Activated CD8-positive, alpha-beta memory T cell treated with anti-CD3 and anti-CD28 coated beads for 36 hours (primary cell): ENCODE measurements around the gene C9orf40. TPM values are rescaled to one million over a fixed set of nuclear protein-coding genes. Genes with fewer than 3 reads are reported as not detected.

Source experiments
- CTCF ChIA-PET: fragments of 350-600 bp; sonication (Branson Sonifier 250); formaldehyde crosslinking; loops from one replicate; lab custom pipeline; 2021; ENCODE audit warnings: antibody characterized with exemption; lab: Charles Lee
- POLR2A ChIA-PET: fragments of 350-600 bp; sonication (Branson Sonifier 250); formaldehyde crosslinking; loops from one replicate; lab custom pipeline; 2021; ENCODE audit warnings: antibody characterized with exemption; lab: Charles Lee
- total RNA-seq, 2 experiments: library from RNA; stranded (reverse); gene quantifications; one replicate each; pipeline ENCODE4 v1.2.3, GENCODE V29; 2021

C9orf40 gene
- total RNA-seq, 2 experiments from 2014 or later: 19.8 to 20.7 TPM

- ChIA-PET CTCF (interaction anchor here (1.1 to 1.3 kb wide), 2 partner anchors 78 to 178 kb away, joined by 3 read pairs; partner anchors contain the start of gene CARNMT1), POLR2A (interaction anchor here (0.6 kb wide), 1 partner anchor 53 kb away, joined by 3 read pairs; no protein-coding TSS in a partner anchor)
Observed at GRCh38 chr9:74949859-74950855, 2.6 kb downstream of the C9orf40 start.

GRCh38 chr9:74948937-74949336 lies 3.8 kb downstream of the C9orf40 start:
- POLR2A ChIA-PET: no interaction called here
- CTCF ChIA-PET: no interaction called here

- POLR2A ChIA-PET: no interaction called here
- CTCF ChIA-PET: no interaction called here
Observed at GRCh38 chr9:74946686-74947085, 6.0 kb downstream of the C9orf40 start.

GRCh38 chr9:74942801-74943200 lies 9.9 kb downstream of the C9orf40 start:
- POLR2A ChIA-PET: no interaction called here
- CTCF ChIA-PET: interaction anchor here (0.8 kb wide), 1 partner anchor 10 kb away, joined by 3 read pairs; the partner anchor contains the start of gene C9orf40

GRCh38 chr9:74940600-74940999 lies 12.1 kb downstream of the C9orf40 start:
- CTCF ChIA-PET: no interaction called here

GRCh38 chr9:74935008-74935407 lies 17.7 kb downstream of the C9orf40 start:
- POLR2A ChIA-PET: no interaction called here
- CTCF ChIA-PET: no interaction called here

More at GRCh38 chr9:74940600-74940999, 12.1 kb downstream of the C9orf40 start:
- POLR2A ChIA-PET: no interaction called here

- ChIA-PET CTCF (no interaction called here), POLR2A (no interaction called here)
Observed at GRCh38 chr9:74921737-74922136, 31.0 kb downstream of the C9orf40 start.

- CTCF ChIA-PET: no interaction called here
Observed at GRCh38 chr9:74920944-74921626, 31.6 kb downstream of the C9orf40 start.

GRCh38 chr9:74910036-74910435 lies 42.7 kb downstream of the C9orf40 start:
- ChIA-PET CTCF (no interaction called here), POLR2A (no interaction called here)

More at GRCh38 chr9:74920944-74921626, 31.6 kb downstream of the C9orf40 start:
- POLR2A ChIA-PET: no interaction called here

- ChIA-PET POLR2A (no interaction called here), CTCF (interaction anchor here (0.6 kb wide), 1 partner anchor 127 kb away, joined by 3 read pairs; no protein-coding TSS in a partner anchor)
Observed at GRCh38 chr9:74908665-74909064, 44.0 kb downstream of the C9orf40 start.

GRCh38 chr9:74907085-74907484 lies 45.6 kb downstream of the C9orf40 start:
- CTCF ChIA-PET: no interaction called here
- POLR2A ChIA-PET: no interaction called here

- POLR2A ChIA-PET: no interaction called here
- CTCF ChIA-PET: no interaction called here
Observed at GRCh38 chr9:74901001-74901400, 51.7 kb downstream of the C9orf40 start.

Other genes with a start within 250 kb of the C9orf40 start
- gene TRPM6, start 65.0 kb downstream of the C9orf40 start, total RNA-seq: under 1 TPM in 1 of 2 experiments, not detected in 1; 0.02 TPM
- gene CARNMT1, start 75.4 kb upstream of the C9orf40 start, total RNA-seq: 10 to 100 TPM; 36.7 to 38.8 TPM
- gene NMRK1, start 135.2 kb upstream of the C9orf40 start, total RNA-seq: 10 to 100 TPM; 10.5 to 12.1 TPM
- gene OSTF1, start 135.6 kb upstream of the C9orf40 start, total RNA-seq: 10 to 100 TPM; 70.9 to 72.4 TPM